Adrenal gland (tissue), 19 donors: ENCODE data around the gene MCTP1. TPM values are rescaled to one million over a fixed set of nuclear protein-coding genes. Genes with fewer than 3 reads are reported as not detected.

Source experiments
- DNase-seq, 7 donors: peaks; one replicate each; pipeline ENCODE4 v3.0.0-alpha.2; 2019 to 2020
- H3K27ac ChIP-seq, 5 donors: fragments of 200-600 bp; sonication (generic) in 4 of 5; 1 replicate in 3 of 5; 2 replicates in 2 of 5; pipeline versions ENCODE4 v1.5.1 to v1.8.0; 2016 to 2020; ENCODE audit warnings: mild to moderate bottlenecking in 1 of 5
- H3K27me3 ChIP-seq: fragments of 200-600 bp; 2 replicates; pipeline ENCODE4 v1.8.0; 2021
- H3K36me3 ChIP-seq, 2 donors: fragments of 200-600 bp; replicated peaks in 1 of 2; 1 replicate in 1 of 2; 2 replicates in 1 of 2; pipeline versions ENCODE4 v1.5.1 to v1.8.0; 2018 to 2022
- H3K4me1 ChIP-seq, 2 donors: fragments of 200-600 bp; replicated peaks in 1 of 2; 1 replicate in 1 of 2; 2 replicates in 1 of 2; pipeline versions ENCODE4 v1.5.1 to v1.8.0; 2018 to 2021
- H3K4me3 ChIP-seq, 4 donors: fragments of 200-600 bp; sonication (generic) in 3 of 4; one replicate each; pipeline ENCODE4 v1.5.1; 2016 to 2018
- H3K9me3 ChIP-seq, 3 donors: fragments of 200-600 bp; sonication (generic) in 1 of 3; replicated peaks in 1 of 3; 1 replicate in 2 of 3; 2 replicates in 1 of 3; pipeline versions ENCODE4 v1.5.1 to v1.8.0; 2016 to 2021
- CTCF ChIP-seq, 6 experiments: fragments of 450-650 bp in 4 of 6; fragments of 200-600 bp in 2 of 6; sonication (generic) in 1 of 6; IDR thresholded peaks; 1 replicate in 5 of 6; 2 replicates in 1 of 6; pipeline versions ENCODE4 v1.5.1 to v1.8.0; 2016 to 2021; ENCODE audit warnings: antibody characterized with exemption in 6 of 6, mild to moderate bottlenecking in 2 of 6, moderate library complexity in 1 of 6
- POLR2A ChIP-seq, 2 donors: fragments of 450-650 bp; IDR thresholded peaks; one replicate each; pipeline ENCODE4 v1.6.1; 2017; ENCODE audit warnings: antibody characterized with exemption in 2 of 2, mild to moderate bottlenecking in 2 of 2, moderate library complexity in 1 of 2
- WGBS, 4 donors: extraction: QIAGEN DNeasy Blood & Tissue Kit in 2 of 4; methylation state at CpG; one replicate each; pipeline versions ENCODE4 v1.1.5 to v1.1.7; 2013 to 2017; 5-methylcytosine and 5-hydroxymethylcytosine counted together
- intact Hi-C, 2 donors: fragments of 100-400 bp; cut with DNase I; formaldehyde crosslinking; loops; one replicate each; pipeline versions ENCODE4 v1.14.1 to v1.15.0; 2022 to 2023
- long read RNA-seq, 10 donors: library from polyadenylated mRNA in 3 of 10; unstranded in 2 of 10; stranded (forward) in 1 of 10; transcript quantifications; one replicate each; pipeline ENCODE4 v2.0.0 and lab custom pipeline, GENCODE V29; 2021 to 2026
- polyA plus RNA-seq, 3 donors: library from polyadenylated mRNA; stranded (reverse); fragments of 200-250 nt in 2 of 3; fragments of 350-450 nt in 1 of 3; fragmentation: Illumina TruSeq in 1 of 3; extraction: RNeasy Lipid Tissue Mini Kit (QIAGEN cat#74804) in 1 of 3; gene quantifications; one replicate each; pipeline ENCODE4 v1.2.3, GENCODE V29; 2013 to 2014
- total RNA-seq, 9 donors: library from RNA; depleted of rRNA in 4 of 9; stranded (reverse); fragments of >200 nt in 4 of 9; fragments of 120-200 nt in 1 of 9; fragmentation: NEBNext Ultra II Directional in 1 of 9; extraction: Animal tissue kit (Norgen Biotek cat#: 25700) in 1 of 9; gene quantifications; one replicate each; pipeline versions ENCODE4 v1.1.0 to v1.2.4, GENCODE V29; 2013 to 2023
- donor health status: healthy with polysubstance abuse.
- donor health status: Bipolar disorder and iron deficiency.
- donor health status: DM: yes; HTN: yes; CAD: no.
- donor health status: DM: no; HTN: no; CAD: no.
- donor health status: DM: no; HTN: no; CAD: no.
- donor health status: DM: yes; HTN: yes; CAD: no.

Gene MCTP1
- total RNA-seq (10 to 100 TPM in 2 of 9 donors, 1 to 10 TPM in 7; 1.2 to 20.1 (median 6.4) TPM), polyA plus RNA-seq (1 to 10 TPM; 1.2 to 2.4 (median 1.5) TPM)
- long read RNA-seq, donor 1 = 0 reads
- long read RNA-seq, donor 2 = 0 reads
- long read RNA-seq, donor 3 = 0 reads
- long read RNA-seq, donor 4 = 0 reads
- long read RNA-seq, donor 5, partial matches to known transcripts = 0 of 1 reads
- long read RNA-seq, donor 5, other reads (novel, unspliced or antisense) = 1 of 1 reads
- long read RNA-seq, donor 6, partial matches to known transcripts = 0 of 3 reads
- long read RNA-seq, donor 6, other reads (novel, unspliced or antisense) = 2 of 3 reads
- long read RNA-seq, donor 7, partial matches to known transcripts = 0 of 1 reads
- long read RNA-seq, donor 7, other reads (novel, unspliced or antisense) = 0 of 1 reads
- long read RNA-seq, donor 8 = 0 reads
- long read RNA-seq, donor 9 = 0 reads
- long read RNA-seq, donor 10 = 0 reads

DNA sequence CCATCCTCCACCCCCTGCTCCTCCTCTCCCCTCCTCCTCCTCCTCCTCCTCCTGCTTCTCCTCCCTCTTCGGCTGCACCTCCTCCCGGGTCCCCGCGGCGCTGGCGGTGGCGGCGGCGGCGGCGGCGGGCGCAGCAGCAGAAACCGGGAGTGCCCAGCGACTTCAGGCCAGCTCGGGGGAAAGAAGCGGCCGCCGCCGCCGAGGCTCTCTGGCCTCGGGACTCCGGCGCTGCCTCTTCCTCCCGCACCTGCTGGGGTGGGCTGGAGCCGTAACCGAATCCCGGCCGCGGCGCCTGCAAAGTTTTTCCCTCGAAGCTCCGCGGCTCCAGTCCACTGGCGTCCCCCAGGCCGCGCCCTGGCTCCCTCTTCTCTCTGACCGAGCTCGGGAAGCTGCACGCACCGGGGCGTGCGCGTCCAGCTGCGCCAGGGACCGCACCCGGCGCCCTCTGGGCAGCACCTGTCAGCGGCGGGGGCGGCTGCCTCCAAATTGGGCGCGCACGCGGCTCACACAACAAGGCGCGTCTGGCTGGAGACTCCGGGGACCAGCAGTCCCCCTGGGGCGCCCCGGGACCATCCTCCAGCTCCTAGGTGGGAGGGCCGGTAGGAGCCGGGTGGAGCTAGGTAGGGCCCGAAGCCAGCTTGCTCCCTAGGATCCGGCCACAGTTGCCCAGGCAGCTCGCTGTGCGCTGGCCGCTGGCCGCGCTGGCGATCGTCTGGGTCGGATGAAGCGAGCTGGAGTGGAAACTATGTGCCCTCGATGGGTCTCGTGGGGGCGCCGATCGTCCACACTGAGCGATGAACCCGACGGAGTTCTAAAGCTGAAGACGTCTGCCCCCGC, at the start of gene MCTP1:
Gene MCTP1 (minus strand): TSS at position 523 of the 837 bp plus-strand sequence.
- intact Hi-C loops = no loop called here
- 0 to 4% (median 1%) methylated on average over 3 to 83 of the region's 83 CpGs for WGBS, 4 donors
- peaks cover 7 to 16% of the 10 kb centered on the region in 2 donors for H3K4me1 ChIP-seq
- H3K27ac ChIP-seq = no peak within 1 kb of the TSS
- peaks cover 35% of the 10 kb centered on the region for H3K27me3 ChIP-seq
- TF ChIP-seq CTCF (IDR thresholded peaks at IDR 0.05) (no peak), POLR2A (IDR thresholded peaks at IDR 0.05) (no peak)
- no peaks in the 10 kb centered on the region for H3K36me3 ChIP-seq
- no peaks in the 10 kb centered on the region for H3K9me3 ChIP-seq
- H3K4me3 ChIP-seq = peak within 1 kb of the TSS in 2 of 4 donors; percentile 59 to 61
- DNase-seq = peak in 5 of 7 donors; percentile 17 to 44 (median 19)

DNA sequence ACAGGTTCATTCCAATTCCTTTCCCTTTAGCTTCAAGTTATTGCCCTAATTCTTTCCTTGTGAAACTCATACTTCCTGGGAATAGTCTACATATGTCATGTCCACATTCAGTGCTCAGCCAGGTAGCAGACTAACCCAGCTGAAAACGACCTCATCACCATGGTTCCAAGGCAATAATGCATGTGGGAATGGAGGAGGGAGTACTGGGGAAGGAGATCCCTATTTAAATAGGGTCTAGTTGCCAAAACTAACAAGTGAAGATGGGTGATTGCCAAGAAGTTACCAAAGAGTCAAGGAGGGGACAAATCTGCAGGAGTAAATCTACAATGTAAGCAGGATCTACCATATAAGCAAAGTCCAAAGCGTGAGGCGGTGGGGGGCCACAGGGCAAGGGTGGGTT, 47.3 kb upstream of the MCTP1 start:
- Histone ChIP-seq H3K4me1 (no peaks in the 10 kb centered on the region), H3K4me3 (no peak overlapping the region), H3K27ac (no peak overlapping the region), H3K27me3 (no peaks in the 10 kb centered on the region), H3K36me3 (no peaks in the 10 kb centered on the region), H3K9me3 (no peaks in the 10 kb centered on the region)
- intact Hi-C loops = no loop called here
- 67 to 78% (median 76%) methylated on average over 3 of the region's 3 CpGs for WGBS, 4 donors
- no peak for TF ChIP-seq POLR2A (IDR thresholded peaks at IDR 0.05)
- TF ChIP-seq CTCF (IDR thresholded peaks at IDR 0.05) = no peak
- DNase-seq = no peak

DNA sequence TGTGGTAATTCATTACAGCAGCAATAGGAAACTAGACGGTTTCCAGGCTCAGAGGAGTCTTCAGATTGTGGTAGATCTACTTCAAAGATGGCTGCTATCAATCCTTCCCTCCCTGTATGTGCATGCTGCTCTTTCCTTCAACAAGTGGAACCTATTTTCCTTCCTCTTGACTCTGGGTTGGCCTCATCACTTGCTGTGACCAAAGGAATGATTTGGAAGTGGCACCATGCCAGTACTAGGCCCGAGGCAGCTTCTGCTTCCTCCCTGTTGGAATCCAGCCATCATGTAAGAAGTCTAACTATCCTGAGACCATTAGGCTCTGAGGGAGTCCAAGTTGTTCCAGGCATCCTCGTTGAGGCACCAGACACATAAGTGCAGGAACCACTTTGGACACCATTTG, 46.5 kb upstream of the MCTP1 start:
- no peaks in the 10 kb centered on the region for H3K4me1 ChIP-seq
- H3K4me3 ChIP-seq = no peak overlapping the region
- H3K27me3 ChIP-seq = no peaks in the 10 kb centered on the region
- 51 to 57% (median 52%) methylated on average over 3 of the region's 3 CpGs for WGBS, 4 donors
- no peaks in the 10 kb centered on the region for H3K36me3 ChIP-seq
- intact Hi-C loops = no loop called here
- no peak overlapping the region for H3K27ac ChIP-seq
- TF ChIP-seq CTCF (IDR thresholded peaks at IDR 0.05) = no peak
- no peak for DNase-seq
- no peaks in the 10 kb centered on the region for H3K9me3 ChIP-seq

- H3K27ac ChIP-seq = no peak overlapping the region
- DNase-seq = no peak
- no peak overlapping the region for H3K4me3 ChIP-seq
- no peaks in the 10 kb centered on the region for H3K27me3 ChIP-seq
- 55 to 68% (median 59%) methylated on average over 6 of the region's 6 CpGs for WGBS, 4 donors
- H3K36me3 ChIP-seq = no peaks in the 10 kb centered on the region
- no peaks in the 10 kb centered on the region for H3K4me1 ChIP-seq
- TF ChIP-seq POLR2A (IDR thresholded peaks at IDR 0.05) = no peak
- no peak for TF ChIP-seq CTCF (IDR thresholded peaks at IDR 0.05)
- intact Hi-C loops = no loop called here
- H3K9me3 ChIP-seq = no peaks in the 10 kb centered on the region
Measured at GRCh38 chr5:95327211-95327610, 42.3 kb upstream of the MCTP1 start.
